Erythroblast (primary cell): ENCODE measurements around the gene PMIS2.
"Not testable (repeated sequence)": the region's sequence is repeated elsewhere in the genome, so short reads cannot be mapped to it uniquely, and the experiment has no call there.

Experiments used
- GATA1 ChIP-seq: IDR thresholded peaks from 2 replicates; pipeline ENCODE4 v1.6.1; 2011; ENCODE audit warnings: low read depth, mild to moderate bottlenecking, control low read depth, low read length, moderate library complexity
- POLR2A ChIP-seq: IDR thresholded peaks from 2 replicates; pipeline ENCODE4 v1.6.1; 2011; ENCODE audit warnings: mild to moderate bottlenecking, low read length

DNA sequence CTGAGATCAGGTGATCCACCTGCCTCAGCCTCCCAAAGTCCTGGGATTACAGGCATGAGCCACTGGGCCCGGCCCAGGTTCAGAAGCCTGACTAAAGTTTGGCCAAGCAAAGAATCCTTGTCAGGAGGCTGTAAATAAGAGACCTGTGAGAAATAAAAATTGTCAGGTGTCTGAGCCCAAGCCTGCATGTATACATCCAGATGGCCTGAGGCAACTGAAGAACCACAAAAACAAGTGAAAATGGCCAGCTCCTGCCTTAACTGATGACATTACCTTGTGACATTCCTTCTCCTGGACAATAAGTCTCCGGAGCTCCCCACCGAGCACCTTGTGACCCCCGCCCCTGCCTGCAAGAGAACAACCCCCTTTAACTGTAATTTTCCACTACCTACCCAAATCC lies 18.5 kb downstream of the PMIS2 start:
- TF ChIP-seq POLR2A, GATA1: not testable (repeated sequence)
